Activated T-cell treated with anti-CD3 and anti-CD28 coated beads for 1 hour (primary cell): ENCODE data around the gene NIN.

ENCODE experiments used
- DNase-seq: peaks from one replicate; pipeline ENCODE4 v3.0.0-alpha.2; 2020; ENCODE audit warnings: low read depth

The NIN gene

GRCh38 chr14:50790589-50790988 lies 40.4 kb downstream of the NIN start:
- DNase-seq: no peak

- no peak for DNase-seq
These were observed 44.1 kb downstream of the NIN start for GRCh38 chr14:50786751-50787464.

GRCh38 chr14:50785457-50786063 lies 45.4 kb downstream of the NIN start:
- no peak for DNase-seq

GRCh38 chr14:50784683-50785456 lies 46.1 kb downstream of the NIN start:
- DNase-seq: no peak

- no peak for DNase-seq
These were observed 47.4 kb downstream of the NIN start for GRCh38 chr14:50783563-50783962.

- no peak for DNase-seq
These were observed 50.6 kb downstream of the NIN start for GRCh38 chr14:50780393-50780792.

GRCh38 chr14:50778721-50779483 lies 52.1 kb downstream of the NIN start:
- DNase-seq: no peak

GRCh38 chr14:50776522-50776921 lies 54.4 kb downstream of the NIN start:
- DNase-seq: no peak

GRCh38 chr14:50775357-50775756 lies 55.6 kb downstream of the NIN start:
- DNase-seq: no peak

- DNase-seq: no peak
These were observed 56.3 kb downstream of the NIN start for GRCh38 chr14:50774542-50775267.

- no peak for DNase-seq
These were observed 57.1 kb downstream of the NIN start for GRCh38 chr14:50773632-50774541.

- DNase-seq: no peak
These were observed 58.5 kb downstream of the NIN start for GRCh38 chr14:50772412-50772811.

- no peak for DNase-seq
These were observed 60.4 kb downstream of the NIN start for GRCh38 chr14:50770586-50770985.

- no peak for DNase-seq
These were observed 61.0 kb downstream of the NIN start for GRCh38 chr14:50769863-50770500.

GRCh38 chr14:50768680-50769079 lies 62.3 kb downstream of the NIN start:
- no peak for DNase-seq

- DNase-seq: no peak
These were observed 64.5 kb downstream of the NIN start for GRCh38 chr14:50766338-50766886.

- no peak for DNase-seq
These were observed 67.5 kb downstream of the NIN start for GRCh38 chr14:50763382-50764007.

- no peak for DNase-seq
These were observed 68.0 kb downstream of the NIN start for GRCh38 chr14:50762931-50763300.
